GM23248 (cell line): ENCODE results near the gene QSOX2.

Source experiments
- EZH2 ChIP-seq: fragments of 200-600 bp; sonication (generic); IDR thresholded peaks from 2 replicates; pipeline ENCODE4 v1.6.1; 2018; ENCODE audit warnings: antibody characterized with exemption, mild to moderate bottlenecking; ENCODE audit not compliant: insufficient read depth, poor library complexity, severe bottlenecking
- EZH2phosphoT487 ChIP-seq: fragments of 200-600 bp; sonication (generic); IDR thresholded peaks from 2 replicates; pipeline ENCODE4 v1.6.1; 2018; ENCODE audit warnings: antibody characterized with exemption, moderate library complexity, mild to moderate bottlenecking, low read depth; ENCODE audit not compliant: insufficient read depth

GRCh38 chr9:136226680-136227407 is 18.8 kb downstream of the QSOX2 start:
- TF ChIP-seq EZH2 (no peak), EZH2phosphoT487 (no peak)
